ENCODE measurements around the gene ERFE.

Gene ERFE

DNA sequence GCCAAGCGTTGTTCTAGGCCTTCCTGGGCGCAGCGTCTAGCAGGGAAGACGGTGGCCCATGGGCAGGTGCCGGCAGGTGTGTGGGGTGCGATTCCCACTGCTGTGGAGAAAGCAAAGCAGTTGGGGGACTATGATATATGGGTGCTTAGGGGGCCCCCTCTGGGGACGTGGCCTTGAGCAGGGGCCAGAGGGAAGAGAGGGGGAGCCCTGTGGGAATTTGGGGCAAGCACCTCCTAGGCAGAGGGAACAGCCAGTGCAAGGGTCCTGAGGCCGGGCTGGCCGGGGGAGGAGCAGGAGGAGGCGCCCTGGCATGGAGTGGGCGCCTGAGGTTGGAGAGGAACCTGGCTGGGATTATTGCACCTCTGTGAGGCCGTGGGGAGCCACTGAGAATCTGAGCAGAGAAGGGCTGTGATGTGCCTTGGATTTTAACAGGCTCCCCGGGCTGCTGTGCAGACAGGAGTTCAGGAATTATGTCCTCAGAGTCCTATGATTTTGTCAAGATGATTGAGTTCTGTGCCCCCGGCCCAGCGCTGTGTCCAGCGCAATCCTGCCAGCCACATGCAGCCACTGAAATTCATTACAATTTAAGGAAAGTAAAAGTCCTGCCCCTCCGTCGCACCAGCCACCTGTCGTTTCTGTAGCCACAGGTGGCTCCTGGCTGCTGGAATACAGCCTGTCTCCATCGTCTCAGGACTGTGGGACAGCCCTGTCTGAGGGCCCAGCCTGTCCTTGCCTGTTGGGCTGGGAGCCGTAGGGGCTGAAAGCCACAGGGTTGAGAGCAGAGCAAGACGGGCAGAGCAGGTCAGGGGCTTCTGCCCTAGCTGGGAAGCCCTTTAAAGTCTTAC lies 29.4 kb upstream of the ERFE start:
- no peak overlapping the region; a peak in 1 of 22 replicates for H3K9ac ChIP-seq
- no peak for TF ChIP-seq Cebpa-rat (IDR thresholded peaks at IDR 0.05)
- no peaks in the 10 kb centered on the region for H3K36me3 ChIP-seq
- peaks cover 0 to 21% (median 0%) of the 10 kb centered on the region in 11 experiments; a peak in 8 of 22 replicates for H3K27me3 ChIP-seq
- H3K4me1 ChIP-seq = peaks cover 26 to 73% (median 62%) of the 10 kb centered on the region in 10 experiments; a peak in 18 of 20 replicates
- no peak overlapping the region for H3K4me3 ChIP-seq
- no peaks in the 10 kb centered on the region for H3K9me3 ChIP-seq (replicated peaks in 1 of 11)
- H4K20me1 ChIP-seq = peaks cover 0 to 4% (median 0%) of the 10 kb centered on the region in 11 experiments; a peak in 1 of 22 replicates
- H3K4me2 ChIP-seq = peak overlapping the region in 6 of 11 experiments; percentile 59 to 88 (median 81); a peak in 11 of 22 replicates
- H3K27ac ChIP-seq = no peak overlapping the region

DNA sequence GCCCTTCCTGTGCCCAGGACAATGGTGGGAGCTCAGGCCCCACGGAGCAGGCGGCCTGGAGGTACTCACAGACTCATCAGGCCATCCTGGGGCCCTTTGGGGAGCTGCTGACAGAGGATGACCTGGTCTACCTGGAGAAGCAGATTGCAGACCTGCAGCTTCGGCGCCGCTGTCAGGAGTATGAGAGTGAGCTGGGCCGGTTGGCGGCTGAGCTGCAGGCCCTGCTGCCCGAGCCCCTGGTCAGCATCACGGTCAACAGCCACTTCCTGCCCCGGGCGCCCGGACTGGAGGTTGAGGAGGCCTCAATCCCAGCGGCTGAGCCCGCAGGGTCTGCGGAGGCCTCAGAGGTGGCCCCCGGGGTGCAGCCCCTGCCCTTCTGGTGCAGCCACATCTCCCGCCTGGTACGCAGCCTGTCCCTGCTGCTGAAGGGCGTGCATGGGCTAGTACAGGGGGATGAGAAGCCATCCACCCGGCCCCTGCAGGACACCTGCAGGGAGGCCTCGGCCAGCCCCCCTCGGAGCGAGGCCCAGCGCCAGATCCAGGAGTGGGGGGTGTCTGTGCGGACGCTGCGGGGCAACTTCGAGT lies 28.6 kb upstream of the ERFE start:
- peak overlapping the region in 3 of 11 experiments; percentile 6 to 36 (median 13); a peak in 2 of 22 replicates for H3K27ac ChIP-seq
- no peaks in the 10 kb centered on the region for H3K9me3 ChIP-seq (replicated peaks in 1 of 11)
- H3K9ac ChIP-seq = peak overlapping the region in 1 of 11 experiments; percentile 47; a peak in 3 of 22 replicates
- peaks cover 0 to 4% (median 0%) of the 10 kb centered on the region in 11 experiments; a peak in 1 of 22 replicates for H4K20me1 ChIP-seq
- no peak for TF ChIP-seq Cebpa-rat (IDR thresholded peaks at IDR 0.05)
- peaks cover 0 to 21% (median 0%) of the 10 kb centered on the region in 11 experiments; a peak in 8 of 22 replicates for H3K27me3 ChIP-seq
- peaks cover 26 to 77% (median 64%) of the 10 kb centered on the region in 10 experiments; a peak in 18 of 20 replicates for H3K4me1 ChIP-seq
- peak overlapping the region in 9 of 11 experiments; percentile 55 to 88 (median 78); a peak in 17 of 22 replicates for H3K4me2 ChIP-seq
- H3K36me3 ChIP-seq = no peaks in the 10 kb centered on the region
- no peak overlapping the region for H3K4me3 ChIP-seq

DNA sequence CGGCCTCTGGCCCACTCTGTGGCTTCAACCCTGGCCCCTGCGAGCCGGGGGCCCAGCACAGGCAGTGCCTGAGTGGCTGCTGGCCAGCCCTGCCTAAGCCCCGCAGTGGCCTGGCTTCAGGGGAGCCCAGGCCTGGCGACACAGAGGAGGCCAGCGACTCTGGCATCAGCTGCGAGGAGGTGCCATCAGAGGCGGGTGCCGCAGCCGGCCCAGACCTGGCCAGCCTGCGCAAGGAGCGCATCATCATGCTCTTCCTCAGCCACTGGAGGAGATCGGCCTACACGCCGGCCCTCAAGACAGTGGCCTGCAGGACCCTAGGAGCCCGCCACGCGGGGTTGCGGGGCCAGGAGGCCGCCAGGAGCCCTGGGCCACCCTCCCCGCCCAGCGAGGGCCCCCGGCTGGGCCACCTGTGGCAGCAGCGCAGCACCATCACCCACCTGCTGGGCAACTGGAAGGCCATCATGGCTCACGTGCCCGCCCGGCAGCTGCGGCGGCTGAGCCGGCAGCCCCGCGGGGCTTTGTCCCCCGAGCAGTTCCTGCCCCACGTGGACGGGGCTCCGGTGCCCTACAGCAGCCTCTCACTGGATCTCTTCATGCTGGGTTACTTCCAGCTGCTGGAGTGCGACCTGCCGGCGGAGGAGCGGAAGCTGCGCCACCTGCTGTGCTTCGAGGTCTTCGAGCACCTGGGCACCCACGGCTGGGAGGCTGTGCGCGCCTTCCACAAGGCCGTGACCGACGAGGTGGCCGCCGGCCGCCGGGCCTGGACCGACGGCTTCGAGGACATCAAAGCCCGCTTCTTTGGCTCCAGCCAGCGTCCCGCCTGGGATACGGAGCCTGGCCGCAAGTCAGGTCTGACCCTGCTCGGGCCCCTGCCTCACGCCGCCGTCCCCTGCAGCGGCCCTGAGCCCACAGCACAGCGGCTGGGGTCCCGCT lies 27.8 kb upstream of the ERFE start:
- Histone ChIP-seq H3K27me3 (peaks cover 0 to 21% (median 0%) of the 10 kb centered on the region in 11 experiments; a peak in 8 of 22 replicates), H4K20me1 (peaks cover 0 to 4% (median 0%) of the 10 kb centered on the region in 11 experiments; a peak in 1 of 22 replicates), H3K4me2 (peak overlapping the region; percentile 29 to 88 (median 72); a peak in 21 of 22 replicates), H3K27ac (peak overlapping the region in 4 of 11 experiments; percentile 0 to 36 (median 10); a peak in 4 of 22 replicates), H3K9me3 (replicated peaks in 1 of 11) (no peaks in the 10 kb centered on the region), H3K36me3 (no peaks in the 10 kb centered on the region), H3K9ac (peak overlapping the region in 4 of 11 experiments; percentile 1 to 47 (median 6); a peak in 3 of 22 replicates), H3K4me3 (no peak overlapping the region), H3K4me1 (peaks cover 26 to 77% (median 66%) of the 10 kb centered on the region in 10 experiments; a peak in 18 of 20 replicates)
- TF ChIP-seq Cebpa-rat (IDR thresholded peaks at IDR 0.05) = no peak

DNA sequence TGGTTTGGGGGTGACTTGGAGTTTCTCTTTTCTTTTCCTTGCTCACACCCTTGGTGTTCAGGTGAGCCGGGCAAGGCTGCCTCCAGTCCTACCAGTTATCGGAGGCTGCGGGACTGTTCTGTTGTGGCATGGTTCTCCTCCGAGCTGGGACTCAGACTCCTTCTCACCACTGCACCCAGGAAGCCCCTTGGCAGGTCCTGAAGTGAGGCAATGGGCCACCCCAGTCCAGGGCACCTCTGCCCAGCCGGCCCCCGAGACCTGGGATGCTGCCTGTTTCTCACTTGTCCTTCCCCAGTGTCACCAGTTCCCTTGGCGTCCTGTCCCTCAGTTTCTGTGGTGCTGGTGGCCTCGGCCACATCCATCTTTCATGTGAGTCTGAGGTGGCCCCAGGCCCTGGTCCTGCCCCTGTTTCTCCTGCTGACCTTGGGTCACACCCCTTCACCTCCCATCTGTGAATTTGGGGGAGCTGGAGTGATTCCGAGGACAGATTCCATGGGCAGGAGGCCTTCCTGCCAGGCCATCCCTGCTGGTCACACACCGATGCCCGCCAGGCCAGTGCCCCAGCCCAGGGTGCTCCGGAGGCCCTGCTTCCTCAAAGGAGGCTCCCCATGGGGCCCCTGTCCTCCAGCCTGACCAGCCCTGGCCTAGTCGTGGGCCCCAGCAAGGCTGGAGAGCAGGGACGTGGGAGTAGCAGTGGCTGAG lies 26.9 kb upstream of the ERFE start:
- Histone ChIP-seq H3K9ac (0 out of 22 replicates have a peak overlapping the region, but pooled peaks of 1 of the 11 experiments have one; percentile 14), H3K4me3 (no peak overlapping the region), H3K27me3 (peaks cover 0 to 21% (median 0%) of the 10 kb centered on the region in 11 experiments; a peak in 8 of 22 replicates), H3K27ac (0 out of 22 replicates have a peak overlapping the region, but pooled peaks of 1 of the 11 experiments have one; percentile 0), H3K36me3 (no peaks in the 10 kb centered on the region), H3K4me1 (peaks cover 32 to 77% (median 69%) of the 10 kb centered on the region in 10 experiments), H3K9me3 (replicated peaks in 1 of 11) (no peaks in the 10 kb centered on the region), H4K20me1 (peaks cover 0 to 4% (median 0%) of the 10 kb centered on the region in 11 experiments; a peak in 1 of 22 replicates), H3K4me2 (peak overlapping the region; percentile 29 to 88 (median 72); a peak in 20 of 22 replicates)
- no peak for TF ChIP-seq Cebpa-rat (IDR thresholded peaks at IDR 0.05)

DNA sequence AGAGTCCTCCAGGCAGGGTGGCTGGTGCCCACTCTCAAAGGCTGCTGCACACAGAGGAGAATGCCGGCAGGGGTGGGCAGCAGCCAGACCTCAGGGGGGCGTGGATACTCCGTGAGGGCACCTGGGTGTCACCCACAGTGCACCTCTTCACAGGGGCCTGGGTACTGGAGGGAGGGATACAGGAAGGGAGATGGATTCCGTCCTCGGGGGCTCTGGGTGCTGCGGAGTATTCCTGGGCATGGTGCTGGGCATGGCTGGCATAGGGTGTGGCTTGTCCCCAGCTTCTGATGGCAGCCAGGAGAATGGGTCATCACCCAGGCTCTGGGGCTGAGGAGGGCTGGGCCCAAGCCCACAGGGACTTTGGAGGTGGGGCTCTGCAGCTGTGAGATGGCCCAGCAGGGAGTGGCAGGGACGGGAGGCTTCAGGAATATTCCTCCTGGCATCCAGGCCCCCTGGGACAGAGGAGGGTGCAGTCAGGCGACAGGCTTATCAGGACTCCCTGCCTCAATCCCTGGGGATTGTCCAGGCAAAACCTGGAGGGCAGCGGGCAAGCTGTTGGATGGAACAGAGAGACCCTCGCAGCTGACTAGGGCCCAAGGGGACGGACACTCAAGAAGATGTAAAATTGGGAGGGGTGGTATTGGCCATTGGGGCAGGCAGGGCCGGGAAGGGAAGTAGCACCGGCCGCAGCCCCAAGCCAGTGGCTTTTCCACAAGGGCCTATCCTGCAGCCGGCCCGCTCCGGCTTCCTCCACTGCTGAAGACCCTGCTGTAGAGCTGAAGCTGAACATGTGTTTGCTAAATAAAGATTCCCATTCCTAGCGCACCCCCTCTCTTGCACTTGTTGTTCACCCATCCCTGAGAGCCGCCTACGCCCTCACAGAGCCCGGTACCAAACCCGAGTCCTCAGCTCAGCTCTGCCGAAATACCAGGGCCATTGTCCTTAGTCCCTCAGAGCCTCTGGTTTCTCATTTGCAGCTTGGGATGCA lies 26.0 kb upstream of the ERFE start:
- Histone ChIP-seq H3K4me2 (peak overlapping the region; percentile 27 to 88 (median 72); a peak in 19 of 22 replicates), H3K4me1 (peaks cover 41 to 77% (median 69%) of the 10 kb centered on the region in 10 experiments), H3K9ac (peak overlapping the region in 1 of 11 experiments; percentile 14; a peak in 1 of 22 replicates), H3K27ac (no peak overlapping the region), H4K20me1 (peaks cover 0 to 4% (median 0%) of the 10 kb centered on the region in 11 experiments; a peak in 1 of 22 replicates), H3K9me3 (replicated peaks in 1 of 11) (no peaks in the 10 kb centered on the region), H3K27me3 (peaks cover 0 to 21% (median 0%) of the 10 kb centered on the region in 11 experiments; a peak in 8 of 22 replicates), H3K4me3 (no peak overlapping the region), H3K36me3 (no peaks in the 10 kb centered on the region)
- TF ChIP-seq Cebpa-rat (IDR thresholded peaks at IDR 0.05) = no peak

DNA sequence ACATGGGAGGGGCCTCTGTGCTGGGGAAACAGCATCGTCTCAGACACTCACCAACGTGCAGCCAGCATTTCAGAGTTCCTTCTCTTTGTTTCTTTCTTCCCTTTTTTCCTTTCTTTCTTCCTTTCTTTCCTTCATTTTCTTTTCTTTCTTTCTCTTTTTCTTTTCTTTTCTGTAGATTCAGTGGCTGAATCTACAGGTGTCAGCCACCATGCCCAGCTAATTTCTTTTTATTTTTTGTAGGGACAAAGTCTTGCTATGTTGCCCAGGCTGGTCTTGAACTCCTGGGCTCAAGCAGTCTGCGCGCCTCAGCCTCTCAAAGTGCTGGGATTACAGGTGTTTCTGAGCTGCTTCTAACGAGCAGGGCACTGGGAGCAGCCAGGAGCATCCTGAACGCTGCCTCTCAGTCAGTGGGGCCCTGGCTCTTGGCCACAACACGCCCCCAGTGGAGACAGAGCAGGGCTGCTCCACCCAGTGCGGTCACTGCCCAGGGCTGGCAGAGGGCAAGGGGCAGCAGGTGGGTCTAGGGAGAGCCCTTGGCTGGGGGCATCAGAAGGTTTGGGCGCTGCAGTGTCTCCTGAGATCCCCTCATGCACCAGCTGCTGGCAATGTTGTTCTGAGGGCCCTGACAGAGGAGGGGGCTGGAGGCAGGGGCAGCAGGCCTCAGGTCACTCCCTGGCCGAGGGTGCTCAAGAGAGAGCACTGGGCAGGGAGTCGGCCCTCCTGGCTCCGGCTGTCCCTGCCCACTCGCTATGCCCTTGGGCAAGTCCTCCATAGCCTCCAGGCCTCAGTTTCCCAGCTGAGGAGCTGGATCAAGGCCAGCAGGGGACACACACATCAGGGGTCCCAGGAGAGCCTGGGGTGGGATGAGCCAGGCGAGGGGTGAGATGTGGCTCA lies 25.0 kb upstream of the ERFE start:
- H3K4me3 ChIP-seq = no peak overlapping the region
- H3K9ac ChIP-seq = no peak overlapping the region
- H3K4me2 ChIP-seq = peak overlapping the region; percentile 27 to 88 (median 72); a peak in 19 of 22 replicates
- TF ChIP-seq Cebpa-rat (IDR thresholded peaks at IDR 0.05) = no peak
- H3K27ac ChIP-seq = no peak overlapping the region
- peaks cover 51 to 82% (median 75%) of the 10 kb centered on the region in 10 experiments for H3K4me1 ChIP-seq
- peaks cover 0 to 21% (median 0%) of the 10 kb centered on the region in 11 experiments; a peak in 8 of 22 replicates for H3K27me3 ChIP-seq
- peaks cover 0 to 4% (median 0%) of the 10 kb centered on the region in 11 experiments; a peak in 1 of 22 replicates for H4K20me1 ChIP-seq
- no peaks in the 10 kb centered on the region for H3K9me3 ChIP-seq (replicated peaks in 1 of 11)
- H3K36me3 ChIP-seq = no peaks in the 10 kb centered on the region

Data from BLaER1 treated with 17β-estradiol and CSF1 and Interleukin-3, amounts not matched to agents 10 nM and 100 nM (cell line).